HK-2 (cell line): Measurements from ENCODE around the gene GRAPL.
"Not testable (repeated sequence)": the region's sequence is repeated elsewhere in the genome, so short reads cannot be mapped to it uniquely, and the experiment has no call there.

ENCODE experiments used
- DNase-seq: peaks from one replicate; pipeline ENCODE4 v3.0.0-alpha.2; 2018; ENCODE audit not compliant: unreplicated experiment

Gene GRAPL

DNA sequence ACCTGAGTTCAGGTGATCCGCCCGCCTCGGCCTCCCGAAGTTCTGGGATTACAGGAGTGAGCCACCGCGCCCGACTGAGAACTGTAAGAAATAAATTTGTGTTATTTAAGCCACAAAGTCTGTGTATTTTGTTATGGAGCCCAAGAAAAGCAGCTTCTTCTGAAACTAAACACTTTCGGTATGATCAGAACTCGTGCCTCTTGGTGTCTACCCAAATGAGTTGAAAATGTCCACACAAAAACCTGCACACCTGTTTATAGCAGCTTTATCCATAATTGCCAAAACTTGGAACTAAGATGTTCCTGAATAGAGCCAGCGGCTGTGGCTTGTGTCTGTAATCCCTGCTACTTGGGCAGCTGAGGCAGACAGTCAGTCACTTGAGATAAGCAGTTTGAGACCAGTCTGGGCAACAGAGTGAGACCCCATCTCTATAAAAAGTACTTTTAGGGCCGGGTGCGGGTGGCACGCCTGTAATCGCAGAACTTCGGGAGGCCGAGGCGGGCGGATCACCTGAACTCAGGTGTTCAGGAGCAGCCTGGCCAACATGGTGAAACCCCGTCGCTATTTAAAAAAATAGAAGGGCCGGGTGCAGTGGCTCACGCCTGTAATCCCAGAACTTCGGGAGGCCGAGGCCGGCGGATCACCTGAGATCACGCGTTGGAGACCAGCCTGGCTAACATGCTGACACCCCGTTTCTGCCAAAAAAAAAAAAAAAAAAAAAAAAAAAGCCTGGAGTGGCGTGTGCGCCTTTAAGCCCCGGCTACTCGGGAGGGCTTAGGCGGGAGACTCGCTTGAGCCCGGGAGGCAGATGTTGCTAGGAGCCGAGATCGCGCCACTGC, 61.7 kb downstream of the GRAPL start:
- DNase-seq = not testable (repeated sequence)

DNA sequence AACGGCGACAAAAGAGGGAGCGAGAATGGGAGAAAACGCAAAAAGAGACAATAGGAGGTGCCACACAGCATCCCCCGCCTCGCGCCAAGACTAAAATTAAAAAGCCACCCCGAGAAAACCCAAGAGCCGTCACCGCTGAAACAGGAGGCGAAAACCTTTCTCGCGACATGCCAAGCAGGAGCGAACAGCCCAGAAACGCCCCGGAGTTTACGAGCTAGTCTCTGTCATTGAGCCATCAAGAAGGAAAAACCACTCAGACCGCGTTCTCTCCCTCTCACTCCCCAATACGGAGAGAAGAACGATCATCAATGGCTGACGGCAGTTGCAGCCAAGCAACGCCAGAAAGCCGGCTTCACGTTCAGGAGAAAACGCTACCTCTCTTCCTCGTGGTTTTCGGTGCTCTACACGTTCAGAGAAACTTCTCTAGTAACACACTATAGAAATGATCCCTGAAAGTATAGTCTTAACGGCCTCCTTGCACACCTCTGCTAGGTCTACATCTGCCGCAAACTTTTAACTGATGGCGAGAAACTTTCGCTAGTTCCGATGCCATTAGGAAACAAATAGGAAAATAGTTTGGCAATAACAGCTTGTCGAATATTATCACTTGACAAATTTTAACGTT, 62.5 kb downstream of the GRAPL start:
- not testable (repeated sequence) for DNase-seq

DNA sequence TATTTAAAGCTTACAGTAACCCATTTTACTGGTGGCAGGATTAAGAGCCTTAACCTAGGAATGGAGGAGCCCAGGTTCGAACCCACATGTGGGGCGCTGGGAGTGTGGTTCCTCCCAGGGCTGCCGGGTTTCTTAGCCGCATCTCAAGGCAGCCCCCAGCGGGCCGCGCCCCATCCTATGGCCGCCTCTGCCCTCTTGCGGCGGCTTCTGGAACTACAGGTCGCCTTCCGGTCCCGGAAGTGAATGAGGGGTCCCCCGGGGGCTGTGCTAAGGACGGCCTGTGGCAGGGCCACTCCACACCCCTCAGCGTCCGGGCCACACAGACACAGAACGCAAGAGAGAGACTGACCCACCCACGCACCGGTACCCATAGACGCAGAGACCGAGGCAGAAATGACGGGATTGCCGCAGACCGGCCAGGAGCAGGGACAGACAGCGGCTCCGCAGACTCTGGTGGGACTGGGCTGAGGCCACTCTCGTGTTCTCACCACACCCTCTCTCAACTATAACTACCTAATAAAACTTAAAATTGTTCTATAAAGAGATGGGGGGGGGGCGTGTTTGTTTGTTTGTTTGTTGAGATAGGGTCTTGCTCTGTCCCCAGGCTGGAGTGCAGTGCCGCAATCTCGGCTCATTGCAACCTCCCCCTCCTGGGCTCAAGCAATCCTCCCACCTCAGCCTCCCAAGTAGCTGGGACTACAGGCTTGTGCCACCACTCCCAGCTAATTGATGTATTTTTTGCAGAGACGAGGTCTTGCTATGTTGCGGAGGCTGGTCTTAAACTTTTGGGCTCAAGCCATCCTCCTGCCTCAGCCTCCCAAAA, 69.2 kb downstream of the GRAPL start:
- not testable (repeated sequence) for DNase-seq

DNA sequence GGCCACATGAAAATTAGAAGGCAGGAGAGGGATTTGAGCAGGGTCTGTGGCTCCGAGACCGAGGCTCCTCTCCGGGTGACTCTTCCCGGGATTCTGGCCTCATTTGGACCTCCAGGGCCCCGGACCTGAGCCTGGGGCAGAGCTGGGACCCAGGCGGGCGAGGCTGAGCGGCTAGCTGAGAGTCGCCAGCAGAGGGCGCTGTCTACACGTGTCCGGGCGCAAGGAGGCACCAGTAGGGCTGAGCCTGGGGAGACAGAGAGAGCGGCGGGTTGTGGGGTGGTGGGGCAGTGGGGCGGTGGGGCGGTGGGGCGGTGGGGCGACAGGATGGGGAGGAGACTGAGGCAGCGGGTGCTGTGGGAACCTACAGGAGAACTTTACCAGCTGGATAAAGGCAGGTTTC, 75.1 kb downstream of the GRAPL start:
- DNase-seq = not testable (repeated sequence)

DNA sequence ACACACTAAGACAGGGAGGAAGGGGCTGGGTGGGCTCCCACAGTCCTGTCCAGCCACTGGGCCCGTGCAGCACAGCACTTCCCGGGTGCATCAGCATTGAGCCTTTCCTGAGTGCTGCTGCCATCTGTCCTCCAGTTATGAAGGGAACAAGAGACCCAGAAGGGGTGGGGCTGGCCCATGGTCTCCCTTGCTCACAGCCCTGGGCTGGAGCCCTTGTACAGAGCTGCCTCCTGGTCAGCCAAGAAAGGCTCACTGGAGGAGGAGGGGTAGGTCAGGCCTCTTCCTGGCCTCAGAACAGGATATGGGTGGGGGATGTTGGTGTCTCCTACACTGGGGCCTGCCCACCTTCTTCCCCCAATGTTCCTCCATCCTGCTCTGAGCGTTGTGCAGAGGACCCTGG, 76.0 kb downstream of the GRAPL start:
- not testable (repeated sequence) for DNase-seq
